Stimulated activated CD8-positive, alpha-beta memory T cell treated with anti-CD3 and anti-CD28 coated beads, Interleukin-7, amount 100 ng/mL, for 1 hour (primary cell): ENCODE data around the gene RAI1.

ENCODE experiments used
- DNase-seq, 2 donors: peaks; one replicate each; pipeline ENCODE4 v3.0.0-alpha.2; 2020; ENCODE audit warnings: low read depth in 2 of 2

RAI1 gene

DNA sequence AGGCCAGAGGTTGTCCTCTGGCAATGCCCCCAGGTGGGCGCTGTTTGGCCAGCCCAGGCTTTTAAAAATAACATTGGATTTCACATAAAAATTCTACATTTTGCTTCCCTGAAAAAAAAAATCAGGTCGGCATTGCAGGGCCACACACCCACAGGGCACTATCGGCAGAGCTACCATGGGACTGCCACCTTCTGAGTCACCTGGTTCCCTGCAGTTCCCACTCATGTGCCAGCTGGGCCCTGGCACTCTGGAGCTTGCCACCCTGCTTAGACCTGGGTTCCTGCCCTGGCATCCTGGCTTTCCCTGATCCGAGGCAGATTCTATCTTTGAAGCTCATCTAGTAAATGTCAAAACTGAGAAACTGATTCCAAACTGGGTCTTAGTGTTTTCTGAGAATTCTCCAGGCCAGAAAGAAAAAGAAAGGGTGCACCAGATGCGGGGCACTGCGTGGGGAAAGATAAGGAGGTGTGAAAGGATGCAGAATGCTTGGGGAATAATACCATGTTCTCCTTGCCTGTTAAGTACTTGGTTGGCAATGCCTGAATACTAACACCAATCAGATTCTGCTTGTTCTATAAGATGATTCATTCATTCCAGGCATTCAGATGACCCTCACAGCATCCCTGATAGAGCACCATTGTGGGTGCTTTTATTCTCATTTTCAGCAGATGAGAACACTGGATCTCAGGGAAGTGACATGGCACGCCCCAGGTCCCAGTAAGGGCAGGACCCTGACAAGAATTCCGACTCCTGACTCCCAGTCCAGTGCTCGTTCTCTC, 51.8 kb downstream of the RAI1 start:
- DNase-seq, result no peak

DNA sequence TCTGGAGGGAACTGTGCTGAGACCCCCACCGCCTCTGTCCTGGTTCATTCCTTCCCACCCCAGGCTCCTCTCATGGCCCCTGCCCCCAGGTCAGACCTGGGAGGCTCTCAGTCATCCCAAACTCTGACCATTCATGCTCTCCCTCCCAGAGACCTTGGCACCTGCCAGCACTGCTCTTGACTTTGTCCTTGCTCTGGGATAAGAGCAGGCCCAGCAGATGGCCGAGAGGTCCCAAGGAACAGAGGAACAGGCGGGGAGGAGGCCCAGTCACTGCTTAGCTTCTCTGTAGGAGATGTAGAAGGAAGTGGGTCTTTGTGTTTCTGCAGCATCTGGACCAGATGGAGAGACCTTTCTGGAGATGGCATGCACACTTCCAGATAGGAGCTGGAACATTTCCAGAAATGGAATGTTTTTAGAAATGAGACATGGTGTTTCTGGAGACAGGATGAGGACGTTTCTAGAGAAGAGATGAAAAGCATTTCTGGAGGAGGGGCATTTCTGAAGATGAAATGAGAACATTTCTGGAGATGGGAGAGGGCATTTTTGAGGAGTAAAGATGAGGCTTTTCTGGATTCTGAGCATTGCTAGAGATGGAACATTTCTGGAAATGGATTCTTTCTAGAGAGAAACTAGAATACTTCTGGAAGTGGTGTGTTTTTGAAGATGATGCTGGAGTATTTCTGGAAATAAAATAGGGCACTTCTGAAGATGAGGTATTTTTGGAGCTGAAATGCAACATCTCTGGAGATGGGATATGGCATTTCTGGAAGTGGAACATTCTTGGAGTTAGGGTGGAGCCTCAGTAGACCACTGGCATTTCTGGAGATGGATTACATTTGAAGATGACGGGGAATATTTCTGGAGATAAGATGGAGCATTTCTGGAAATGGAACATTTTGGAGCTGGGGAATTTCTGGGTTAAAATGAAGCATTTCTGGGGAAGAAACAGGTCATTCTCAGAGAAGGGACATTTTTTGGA, 55.2 kb downstream of the RAI1 start:
- no peak for DNase-seq

DNA sequence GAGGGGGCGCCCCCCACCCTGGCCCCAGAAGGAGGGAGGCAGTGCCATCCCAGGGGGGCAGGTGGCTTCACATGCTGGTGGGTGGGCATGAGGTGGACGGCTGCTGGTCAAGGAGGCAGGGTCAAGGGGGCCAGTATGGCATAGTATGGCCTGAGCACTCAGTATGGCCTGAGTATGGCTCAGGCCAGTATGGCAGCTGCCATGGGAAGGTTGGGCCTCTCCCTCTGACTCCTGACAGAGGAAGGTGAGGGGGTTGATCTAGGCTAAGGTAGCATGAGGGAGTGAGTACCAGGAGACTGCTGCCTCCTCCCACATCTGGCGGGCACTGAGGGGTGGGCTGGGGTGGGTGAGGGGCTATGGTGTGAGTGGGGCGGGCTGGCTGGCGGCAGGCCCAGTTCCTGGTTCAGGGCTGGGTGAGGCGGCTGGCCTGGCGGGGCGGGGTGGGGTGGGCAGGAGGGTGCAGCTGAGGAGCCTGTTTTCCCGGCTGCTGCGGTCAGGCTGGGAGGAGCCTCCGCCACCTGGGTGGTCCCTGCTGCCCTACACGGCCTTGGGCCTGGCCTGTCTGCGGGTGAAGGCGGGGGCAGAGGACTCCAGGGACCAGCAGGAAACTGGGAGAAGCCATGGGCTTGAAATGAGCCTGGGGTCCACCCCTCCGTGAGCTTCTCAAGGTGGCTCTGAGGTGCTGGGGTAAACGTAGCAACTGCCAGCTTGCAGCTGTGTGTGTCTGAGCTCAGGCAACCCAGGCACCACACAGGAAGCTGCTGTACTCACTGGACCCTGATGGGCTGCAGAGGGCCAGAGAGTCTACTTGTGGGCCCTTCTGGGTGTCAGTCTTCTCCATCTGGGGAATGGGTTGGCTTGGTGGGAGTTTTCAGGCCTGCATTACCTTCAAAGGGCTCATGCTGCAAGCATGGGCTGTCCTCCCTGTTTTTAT, 57.0 kb downstream of the RAI1 start:
- DNase-seq, result no peak

DNA sequence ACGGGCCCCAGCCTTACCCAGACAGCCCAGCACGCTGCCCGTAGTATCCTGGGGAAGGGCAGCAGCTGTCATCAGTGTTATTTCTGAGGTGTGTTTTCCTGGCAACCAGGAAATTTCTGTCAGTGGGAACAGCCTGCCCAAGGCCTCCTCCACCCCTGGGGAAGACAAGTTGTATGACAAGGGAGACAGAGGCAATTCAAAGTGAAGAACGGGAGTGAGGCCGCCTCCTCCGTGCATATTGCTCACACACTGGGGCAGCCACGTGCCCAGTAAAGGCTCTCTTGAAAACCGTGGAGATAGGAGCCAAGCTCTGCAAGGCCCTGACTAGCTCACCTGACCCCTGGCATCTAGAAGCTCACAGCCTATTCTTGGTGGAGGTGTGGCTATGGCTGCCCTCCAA, 57.6 kb downstream of the RAI1 start:
- DNase-seq, result no peak

DNA sequence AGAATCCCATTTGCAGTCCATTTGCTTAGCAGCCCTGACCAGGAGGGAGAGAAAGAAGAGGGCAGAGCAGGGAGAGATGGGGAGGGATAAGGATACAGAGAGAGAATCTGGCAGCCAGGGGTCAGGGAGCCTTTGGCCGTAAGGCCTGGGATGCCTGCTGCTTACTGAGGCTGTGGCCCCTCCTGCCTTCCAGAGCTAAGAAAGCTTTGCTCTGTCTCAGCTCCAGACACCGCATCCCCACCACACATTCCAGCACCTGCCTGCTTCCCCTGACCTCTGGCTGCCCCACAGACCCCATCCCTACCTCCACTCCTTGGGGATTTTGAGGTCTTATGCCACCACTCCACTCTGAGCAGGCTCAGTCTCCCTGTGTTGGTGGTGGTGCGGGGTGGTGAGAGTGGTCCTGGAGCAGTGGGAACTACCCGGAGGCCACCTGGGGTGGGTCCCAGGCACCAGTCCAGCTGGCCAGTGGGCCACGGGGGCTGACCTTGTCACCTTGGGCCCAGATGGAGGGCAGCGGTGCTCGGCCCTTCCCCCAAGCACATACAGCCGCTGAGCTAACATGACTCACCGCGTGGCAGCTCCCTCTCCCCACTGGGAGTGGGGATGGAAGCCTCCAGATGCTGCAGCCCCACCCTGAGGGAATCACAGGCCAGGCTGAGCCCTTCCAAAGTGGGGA, 58.3 kb downstream of the RAI1 start:
- DNase-seq, result no peak

DNA sequence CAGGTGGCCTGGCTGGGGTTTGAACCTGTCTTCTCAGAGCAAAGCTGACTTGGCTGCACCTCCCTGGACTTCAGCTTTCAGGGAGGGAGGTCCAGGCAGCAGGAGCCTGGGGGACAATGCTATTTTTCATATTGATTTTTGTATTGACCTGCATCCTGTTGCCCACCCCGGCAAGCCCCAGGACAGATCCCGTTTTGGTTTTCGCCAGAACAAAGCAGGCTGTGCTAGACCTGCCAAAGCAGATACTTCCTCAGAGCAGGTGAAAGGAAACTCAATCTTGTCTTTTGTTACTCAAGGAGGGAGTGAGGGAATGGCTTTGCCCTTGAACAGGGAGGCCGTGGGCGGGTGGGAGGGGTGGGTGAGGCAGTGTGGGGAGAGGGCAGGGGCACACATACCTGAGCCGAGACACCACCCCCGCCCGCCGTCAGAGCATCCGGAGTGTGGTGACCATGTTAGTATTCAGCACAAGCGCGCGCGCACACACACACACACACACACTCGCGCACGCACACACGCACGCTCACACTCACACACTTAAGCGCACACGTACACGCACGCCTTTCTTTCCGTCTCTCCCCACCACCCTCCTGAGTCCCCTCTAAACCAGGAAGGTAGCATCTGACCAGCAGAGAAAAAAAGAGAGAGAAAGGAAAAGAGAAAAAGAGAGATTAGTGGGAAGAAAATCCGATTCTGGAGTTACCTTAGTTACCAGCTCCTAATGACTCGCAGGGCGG, 59.5 kb downstream of the RAI1 start:
- no peak for DNase-seq

DNA sequence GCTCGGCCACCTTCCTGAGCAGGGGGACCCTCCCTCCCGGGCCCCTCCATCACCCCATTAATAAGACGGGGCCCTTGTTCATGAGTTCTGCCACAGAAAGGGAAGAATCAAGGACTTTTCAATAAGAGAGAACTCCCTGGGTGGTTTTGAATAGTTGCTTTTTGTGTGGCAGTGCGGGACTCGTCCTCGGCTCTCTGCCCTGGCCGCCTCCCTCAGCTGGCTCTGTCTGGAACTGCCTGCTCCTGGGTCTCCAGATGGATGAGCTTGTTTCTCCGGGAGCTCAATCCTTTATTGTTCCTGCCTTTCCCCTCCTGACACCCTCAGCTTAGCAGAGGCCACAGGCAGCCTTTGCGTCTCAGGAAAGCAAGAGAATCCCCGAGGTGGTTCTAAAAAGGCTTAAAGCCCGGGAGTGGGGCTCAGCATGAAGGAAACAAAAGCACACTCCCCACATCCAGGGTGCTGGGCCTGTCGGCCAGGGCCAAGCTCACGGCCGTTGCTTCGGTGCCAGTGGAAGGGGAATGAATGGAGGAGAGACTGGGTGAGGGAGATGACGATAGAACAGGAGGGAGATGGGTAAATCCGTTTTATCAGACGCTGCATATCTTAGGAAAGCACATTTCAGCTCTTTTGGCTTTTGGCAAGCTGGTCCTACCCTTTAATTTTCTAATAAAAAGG, 60.2 kb downstream of the RAI1 start:
- DNase-seq, result no peak

DNA sequence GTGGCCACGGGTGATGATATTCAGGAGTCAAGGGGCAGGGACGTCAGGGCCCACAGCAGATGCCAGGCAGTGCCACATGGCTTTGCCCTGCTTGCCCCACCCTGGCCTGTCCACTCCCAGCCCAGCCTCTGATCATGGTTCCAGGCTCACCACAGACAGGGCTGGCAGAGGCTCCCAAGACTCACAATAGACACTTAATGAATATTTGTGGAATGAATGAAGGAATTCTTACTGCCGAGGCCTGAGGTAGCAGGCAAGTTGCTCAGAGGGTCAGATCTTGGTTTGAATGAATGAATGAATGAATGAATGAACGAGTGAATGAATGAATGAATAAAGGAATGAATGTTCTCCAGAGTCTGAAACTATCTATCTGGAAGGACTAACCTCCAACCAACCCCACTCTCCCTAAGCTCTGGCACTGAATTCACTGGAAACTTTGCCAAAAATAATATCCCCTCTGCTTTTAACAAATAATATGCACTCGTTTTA, 60.9 kb downstream of the RAI1 start:
- DNase-seq, result no peak

DNA sequence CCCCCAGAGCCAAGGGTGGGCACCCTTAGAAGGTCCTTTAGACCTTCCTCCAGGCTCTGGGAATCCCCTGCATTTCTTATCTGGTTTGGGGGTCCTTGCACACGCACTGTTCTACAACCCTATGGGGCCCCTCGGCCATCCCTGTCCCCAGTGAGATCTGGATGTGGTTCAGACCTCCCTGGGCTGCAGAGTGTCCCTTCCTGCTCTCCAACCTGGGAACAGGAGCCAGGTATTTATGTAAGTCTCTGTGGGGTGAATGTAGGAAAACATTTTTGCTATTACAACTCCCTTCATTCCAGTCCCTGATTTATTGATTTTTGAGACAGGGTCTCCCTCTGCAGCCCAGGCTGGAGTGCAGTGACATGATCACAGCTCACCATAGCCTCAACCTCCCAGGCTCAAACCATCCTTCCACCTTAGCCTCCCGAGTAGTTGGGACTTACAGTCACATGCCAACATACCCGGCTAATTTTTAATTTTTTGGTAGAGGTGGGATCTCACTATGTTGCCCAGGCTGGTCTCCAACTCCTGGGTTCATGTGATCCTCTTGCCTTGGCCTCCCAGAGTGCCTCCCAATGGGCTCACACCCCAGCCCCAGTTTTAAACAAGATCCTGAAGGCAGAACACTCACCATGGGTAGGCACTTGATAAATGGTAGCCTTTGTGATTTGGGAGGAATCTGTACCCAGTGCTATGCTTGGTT, 61.6 kb downstream of the RAI1 start:
- no peak for DNase-seq

DNA sequence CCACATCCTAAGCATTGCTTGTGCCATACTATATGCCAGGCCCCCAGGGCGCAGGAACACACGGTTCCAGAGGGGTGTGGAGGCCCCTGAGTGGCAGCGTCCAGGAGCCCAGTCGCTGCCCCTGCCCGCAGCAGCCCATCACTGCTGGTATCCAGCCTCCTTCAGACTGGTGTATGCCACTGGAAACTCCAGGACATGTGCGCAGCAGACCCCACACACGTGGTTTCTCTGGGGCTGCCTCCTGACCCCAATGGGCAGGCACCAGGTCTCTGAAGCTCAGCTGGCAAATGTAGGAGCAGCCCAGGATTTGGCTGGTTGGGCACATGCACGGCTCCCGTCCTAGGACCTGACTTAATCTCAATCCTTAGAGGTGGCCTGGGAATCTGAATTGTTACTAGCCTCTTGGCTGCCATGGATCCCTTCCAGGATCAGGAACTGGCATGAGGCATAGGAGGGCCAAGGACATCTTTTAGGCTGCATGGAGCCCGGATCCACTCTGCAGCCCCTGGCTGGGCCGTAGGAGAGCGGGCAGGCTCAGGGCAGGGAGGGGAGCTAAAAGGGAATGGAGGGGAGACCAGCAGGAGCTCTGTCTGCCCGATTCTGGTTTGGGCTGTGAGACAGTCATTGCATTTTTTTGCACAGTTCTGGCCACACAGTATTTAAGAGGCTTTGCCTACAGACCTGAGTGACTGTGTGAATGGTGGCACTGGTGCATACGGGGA, 62.3 kb downstream of the RAI1 start:
- DNase-seq, result no peak

DNA sequence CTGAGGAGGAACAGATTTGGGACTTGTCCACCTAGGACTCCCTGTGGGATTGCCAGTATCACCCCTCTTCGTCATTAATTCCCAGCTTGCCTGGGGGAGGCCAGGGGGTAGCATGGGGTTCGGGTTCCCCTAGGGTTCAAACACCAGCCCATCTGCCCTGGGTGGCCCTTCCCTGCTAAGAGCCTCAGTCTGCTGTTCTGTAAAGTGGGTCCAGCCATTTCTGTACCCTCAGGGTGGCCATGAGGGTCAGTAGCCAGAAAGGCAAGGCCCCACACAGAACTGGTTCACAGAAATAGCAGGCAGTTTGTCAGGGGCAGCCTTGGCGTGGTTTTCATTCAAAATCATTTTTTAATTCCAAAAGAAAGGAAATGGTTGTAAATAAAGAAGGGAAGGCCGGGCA, 62.9 kb downstream of the RAI1 start:
- DNase-seq, result no peak

DNA sequence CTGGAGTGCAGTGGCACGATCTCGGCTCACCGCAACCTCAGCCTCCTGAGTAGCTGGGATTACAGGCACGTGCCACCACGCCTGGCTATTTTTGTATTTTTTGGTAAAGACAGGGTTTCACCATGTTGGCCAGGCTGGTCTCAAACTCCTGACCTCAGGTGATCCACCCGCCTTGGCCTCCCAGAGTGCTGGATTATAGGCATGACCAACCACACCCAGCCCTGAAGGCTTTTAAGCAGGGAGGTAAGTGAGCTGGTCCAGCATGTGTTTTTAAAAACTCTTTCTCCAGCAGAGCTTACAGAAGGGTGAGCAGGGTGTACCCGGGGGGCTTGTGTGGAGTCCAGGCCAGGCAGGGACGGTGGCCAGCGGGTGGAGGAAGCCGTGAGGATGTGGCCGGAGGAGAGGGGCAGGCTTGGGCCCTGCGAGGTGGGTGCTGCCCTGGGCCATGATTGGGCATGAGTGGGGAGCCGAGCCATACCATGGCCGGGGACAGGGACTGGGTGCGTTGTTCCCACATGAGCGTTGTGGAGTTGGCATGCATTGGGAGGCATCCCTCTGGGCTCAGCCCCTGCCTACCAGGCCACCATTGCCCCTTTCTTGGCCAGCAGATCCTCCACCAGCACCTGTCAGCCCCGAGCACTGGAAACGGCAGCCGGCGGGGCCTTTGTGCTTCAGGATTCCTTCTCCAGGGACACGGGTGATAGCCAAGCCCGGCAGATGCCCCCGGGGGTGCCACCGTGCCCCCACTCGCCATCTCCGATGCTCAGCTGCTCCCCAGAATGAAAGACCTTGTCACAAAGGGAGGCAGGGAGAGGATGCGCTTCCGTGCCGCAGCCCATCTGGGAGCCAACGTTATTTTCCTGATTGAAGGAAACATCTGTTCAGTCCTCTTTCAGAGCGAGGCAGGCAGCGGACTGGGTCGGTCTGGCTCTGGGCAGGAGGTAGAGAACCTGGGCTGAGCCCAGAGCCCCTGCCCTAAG, 64.5 kb downstream of the RAI1 start:
- DNase-seq, result no peak

DNA sequence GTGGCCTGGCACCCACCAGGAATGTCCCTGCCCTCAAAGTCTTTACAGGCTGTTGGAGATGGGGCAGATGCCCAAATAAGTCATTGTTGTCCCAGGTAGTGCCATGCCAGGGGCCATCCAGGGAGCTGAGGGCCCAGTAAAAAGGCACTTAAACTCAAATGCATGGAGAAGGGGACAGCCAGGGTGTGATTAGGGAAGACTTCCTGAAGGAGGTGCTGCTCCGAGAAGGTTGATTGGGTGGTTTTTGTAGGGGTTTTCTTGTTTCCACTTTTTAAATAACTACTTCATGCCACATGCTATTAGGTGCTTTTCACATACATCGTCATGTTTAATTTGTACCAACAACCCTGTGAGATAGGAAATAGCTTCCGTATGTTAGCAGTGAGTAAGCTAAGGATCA, 66.9 kb downstream of the RAI1 start:
- no peak for DNase-seq

DNA sequence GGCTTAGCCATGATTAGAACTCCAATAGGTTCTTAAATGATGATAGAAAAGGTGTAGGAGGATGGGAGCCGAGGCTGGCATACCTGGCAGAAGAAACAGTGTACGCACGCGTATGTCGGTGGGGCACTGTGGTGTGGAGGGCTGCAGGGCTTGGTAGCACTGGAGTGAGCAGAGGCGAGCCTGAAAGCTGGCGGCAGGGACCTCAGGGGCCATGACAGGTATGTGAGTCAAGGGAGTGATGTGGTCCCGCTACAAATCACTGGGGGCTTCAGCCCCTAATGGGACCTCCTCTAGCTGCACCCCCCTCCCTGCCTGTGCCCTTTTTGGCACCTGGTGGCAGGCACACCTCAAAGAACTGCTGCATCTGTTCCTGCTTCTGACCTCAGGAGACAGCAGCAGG, 67.3 kb downstream of the RAI1 start:
- DNase-seq, result no peak

DNA sequence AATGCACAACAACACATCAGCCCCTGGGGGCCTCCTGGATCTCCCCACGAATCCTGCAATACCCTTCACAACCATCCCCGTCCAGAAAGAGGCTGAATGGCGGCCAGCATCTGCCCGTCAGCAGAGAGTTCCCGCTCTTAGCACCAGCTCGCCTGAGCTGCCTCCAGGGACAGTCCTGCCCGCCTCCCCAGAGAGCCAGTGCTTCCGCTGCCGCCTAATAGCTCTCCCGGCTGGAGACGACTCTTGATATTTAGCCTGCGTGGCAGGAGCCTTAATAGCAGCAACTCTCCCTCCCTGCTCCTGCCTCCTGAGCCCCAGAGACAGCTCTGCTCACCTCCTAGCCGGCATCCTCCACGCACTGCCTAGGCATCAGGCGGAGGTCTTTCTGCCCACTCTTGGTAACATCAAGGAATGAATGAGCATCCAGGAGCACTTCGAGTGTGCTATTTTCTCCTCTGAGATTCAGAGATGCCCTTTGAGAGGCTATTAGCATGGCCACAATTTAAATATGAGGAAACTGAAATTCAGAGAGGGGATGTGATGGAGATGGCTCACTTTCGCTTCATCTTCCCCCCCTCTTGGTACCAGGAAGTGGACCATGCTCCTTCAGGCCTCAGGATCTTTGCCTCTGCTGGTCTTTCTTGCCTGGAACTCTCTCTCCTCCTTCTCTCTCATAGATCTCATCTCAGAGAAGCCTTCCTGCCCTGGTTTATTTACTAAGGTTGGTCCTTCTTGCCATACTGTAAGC, 67.9 kb downstream of the RAI1 start:
- DNase-seq, result no peak

DNA sequence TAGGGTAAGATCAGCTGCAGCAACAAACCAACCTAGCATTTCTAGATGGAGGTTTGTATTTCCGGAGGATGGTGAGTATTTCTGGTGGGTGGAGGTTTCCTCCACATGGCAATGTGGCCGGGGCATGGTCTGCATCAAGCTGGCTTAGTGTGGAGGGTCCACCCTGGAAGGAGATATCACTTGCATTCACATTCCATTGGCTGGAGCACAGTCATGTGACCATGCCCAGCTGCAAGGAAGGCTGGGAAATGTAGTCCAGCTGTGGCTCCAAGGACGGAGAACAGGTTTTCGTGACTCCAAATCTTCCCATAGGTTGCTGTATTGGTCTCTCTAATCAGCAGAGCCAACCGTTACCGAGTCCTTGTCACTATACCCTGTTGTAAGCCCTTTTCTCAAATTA, 68.7 kb downstream of the RAI1 start:
- no peak for DNase-seq

DNA sequence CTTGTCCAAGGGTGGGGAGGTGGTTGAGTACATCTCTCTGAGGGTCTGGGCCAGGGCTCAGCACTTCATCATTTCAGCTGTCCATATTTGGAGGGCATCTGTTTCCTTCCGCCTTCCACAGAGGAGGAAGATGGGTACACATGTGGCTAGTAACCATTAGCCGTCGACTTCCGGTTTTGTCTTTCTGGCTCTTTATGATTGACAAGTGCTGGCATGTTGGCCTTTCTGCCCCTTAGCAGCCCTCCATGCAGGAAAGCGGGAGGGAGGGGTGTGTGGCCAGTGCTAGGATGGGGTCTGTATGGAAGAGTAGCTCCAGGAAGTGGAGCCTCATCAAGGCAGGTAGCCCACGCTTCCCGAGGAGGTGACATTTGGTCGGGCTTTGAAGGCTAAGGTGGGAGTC, 69.6 kb downstream of the RAI1 start:
- no peak for DNase-seq
